K562 (cell line): ENCODE results near the gene FLCN. TPM values are rescaled to one million over a fixed set of nuclear protein-coding genes. Genes with fewer than 3 reads are reported as not detected.

Source experiments
- C11orf30 ChIP-seq: fragments of 450-650 bp; IDR thresholded peaks from 2 replicates; pipeline ENCODE4 v1.6.1; 2016; ENCODE audit warnings: low read depth, mild to moderate bottlenecking
- CBFA2T2 ChIP-seq: fragments of 450-650 bp; conservative IDR thresholded peaks from 2 replicates; pipeline ENCODE4 v1.6.1; 2017; ENCODE audit warnings: mild to moderate bottlenecking
- ETS1 ChIP-seq: conservative IDR thresholded peaks from 2 replicates; pipeline ENCODE4 v1.6.1; 2011; ENCODE audit warnings: low read depth, mild to moderate bottlenecking, low read length; ENCODE audit not compliant: control insufficient read depth
- HDAC1 ChIP-seq, 2 experiments: fragments of 450-650 bp; IDR thresholded peaks; 2 replicates each; pipeline ENCODE4 v1.6.1; 2016 to 2017; ENCODE audit warnings: inconsistent platforms in 1 of 2, mild to moderate bottlenecking in 1 of 2, moderate library complexity in 1 of 2
- MCM2 ChIP-seq: fragments of 450-650 bp; IDR thresholded peaks from 2 replicates; pipeline ENCODE4 v1.6.1; 2017; ENCODE audit warnings: low read depth, mild to moderate bottlenecking
- NFIC ChIP-seq: fragments of 450-650 bp; IDR thresholded peaks from 2 replicates; pipeline ENCODE4 v1.6.1; 2017; ENCODE audit warnings: mild to moderate bottlenecking, inconsistent platforms
- RBM34 ChIP-seq: fragments of 200-400 bp; formaldehyde crosslinking; IDR thresholded peaks from 2 replicates; pipeline ENCODE4 v1.6.1; 2018; ENCODE audit warnings: low read length, borderline replicate concordance; ENCODE audit not compliant: insufficient read depth
- SMARCB1 ChIP-seq: IDR thresholded peaks from 2 replicates; pipeline ENCODE4 v1.6.1; 2011; ENCODE audit warnings: improper control_type of control experiment, low read depth; ENCODE audit not compliant: insufficient read length
- SMC3 ChIP-seq: conservative IDR thresholded peaks from 2 replicates; pipeline ENCODE4 v1.6.1; 2011; ENCODE audit warnings: low read depth, low read length, improper control_type of control experiment; ENCODE audit not compliant: insufficient read depth
- SPI1 ChIP-seq: IDR thresholded peaks from 2 replicates; pipeline ENCODE4 v1.6.1; 2011; ENCODE audit warnings: low read depth, low read length, control low read depth, borderline replicate concordance
- TFAP4 ChIP-seq: sonication (generic); formaldehyde crosslinking; IDR thresholded peaks from 2 replicates; pipeline ENCODE4 v1.8.0; 2022; ENCODE audit warnings: missing genetic modification reagents, mild to moderate bottlenecking, moderate library complexity, borderline replicate concordance
- TOE1 ChIP-seq, 2 experiments: fragments of 450-650 bp in 1 of 2; sonication (generic) in 1 of 2; formaldehyde crosslinking in 1 of 2; IDR thresholded peaks; 2 replicates each; pipeline versions ENCODE4 v1.7.1 to v1.8.0; 2016 to 2022; ENCODE audit warnings: borderline replicate concordance in 2 of 2, mild to moderate bottlenecking in 2 of 2, antibody characterized with exemption in 1 of 2, inconsistent platforms in 1 of 2, low read depth in 1 of 2, missing genetic modification reagents in 1 of 2, moderate library complexity in 1 of 2
- ZHX1 ChIP-seq: fragments of 150-350 bp; conservative IDR thresholded peaks from 2 replicates; pipeline ENCODE4 v1.6.1; 2014; ENCODE audit warnings: low read length
- ZNF384 ChIP-seq: IDR thresholded peaks from 2 replicates; pipeline ENCODE4 v1.6.1; 2012; ENCODE audit warnings: low read depth, low read length, improper control_type of control experiment
- ZNF41 ChIP-seq: fragments of 250-450 bp; sonication (Bioruptor Pico); conservative IDR thresholded peaks from 2 replicates; pipeline ENCODE4 v1.4.0; 2020; ENCODE audit warnings: mild to moderate bottlenecking
- polyA plus RNA-seq, 8 experiments: library from polyadenylated mRNA; depleted of rRNA in 4 of 8; stranded (reverse) in 5 of 8; unstranded in 3 of 8; fragments of >200 nt; fragmentation: Nextera tagmentation in 2 of 8; fragmentation: Illumina TruSeq in 1 of 8; extraction: Ambion mirVana in 2 of 8; extraction: Trizol in 1 of 8; gene quantifications; 2 replicates each; pipeline versions ENCODE4 v1.2.1 to v1.2.3, GENCODE V29; 2011 to 2014; ENCODE audit warnings: inconsistent platforms in 1 of 8, missing spikeins in 1 of 8
- total RNA-seq, 7 experiments: library from RNA; depleted of rRNA in 6 of 7; stranded (reverse); fragments of >200 nt in 6 of 7; fragmentation: Illumina TruSeq in 2 of 7; extraction: Trizol in 2 of 7; gene quantifications; 2 replicates each; pipeline versions ENCODE4 v1.2.1 to v1.2.3, GENCODE V29; 2011 to 2021; ENCODE audit warnings: low replicate concordance in 1 of 7
- TF ChIP-seq, protein P1 (sequence below): sonication (generic); formaldehyde crosslinking; IDR thresholded peaks from 2 replicates; pipeline ENCODE4 v1.8.0; 2022; ENCODE audit warnings: mild to moderate bottlenecking, missing genetic modification reagents

The FLCN gene
- total and polyA plus RNA-seq, 9 of the 15 experiments (the other 6 are each of a cell fraction or from before 2014, with no cell fraction given) = 1.6 to 33.5 (median 10.9) TPM

DNA sequence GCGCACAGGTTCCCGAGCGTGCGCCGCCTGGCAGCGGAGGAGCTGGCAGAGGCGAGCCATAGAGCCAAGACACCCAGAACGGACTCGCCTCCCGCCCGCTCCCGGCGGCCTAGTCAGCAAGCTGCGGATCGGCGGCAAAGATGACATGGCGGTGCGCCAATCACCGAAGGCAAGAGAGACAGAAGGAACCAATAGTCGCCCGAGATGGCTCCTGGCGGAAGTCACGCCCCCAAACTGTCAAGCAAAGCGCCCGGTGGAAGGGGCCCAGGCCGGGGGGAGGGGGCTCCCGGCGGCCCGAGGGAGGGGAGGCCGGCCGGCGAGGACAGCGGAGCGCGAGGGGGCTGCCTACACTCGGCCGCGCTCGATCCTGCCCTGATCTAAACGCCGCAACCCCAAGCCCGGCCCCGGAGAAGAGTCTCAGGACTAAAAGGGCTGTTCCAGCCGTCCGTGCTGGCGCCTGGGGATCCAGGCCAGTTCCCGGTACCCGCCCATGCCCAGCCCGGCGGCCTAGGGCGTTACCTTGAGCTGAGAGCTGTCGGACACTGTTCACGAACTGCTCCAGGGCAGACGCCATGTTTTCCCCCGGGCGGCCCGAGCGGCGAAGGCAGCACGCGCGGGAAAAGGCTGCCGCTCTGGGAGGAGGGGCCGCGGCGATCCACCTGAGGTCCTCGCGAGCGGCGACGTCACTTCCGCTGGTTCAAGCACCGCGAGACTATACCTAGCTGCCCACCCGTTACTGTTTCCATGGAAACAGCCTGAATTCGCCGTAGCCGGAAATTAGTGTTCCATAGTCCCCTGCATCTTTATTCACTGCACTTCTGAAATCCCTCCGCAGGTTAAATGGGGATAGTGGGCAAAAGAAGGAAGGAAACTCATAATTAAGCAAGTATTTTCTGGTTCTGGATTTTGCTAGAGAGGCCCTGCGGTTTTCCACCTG is 43.9 kb upstream of the FLCN start, which contains the start of gene COPS3 (continued):
- no peak for TF ChIP-seq ZHX1
- no peak for TF ChIP-seq SMC3
- peak; percentile 85 for TF ChIP-seq TFAP4 (CRISPR knock-in tag)
- no peak for TF ChIP-seq NFIC
- peak; percentile 89 for TF ChIP-seq C11orf30
- TF ChIP-seq RBM34 = no peak
- TF ChIP-seq ETS1 = 0 out of 2 replicates have a peak, but pooled peaks have one; percentile 42
- TF ChIP-seq SMARCB1 = no peak
- no peak for TF ChIP-seq MCM2
- no peak for TF ChIP-seq ZNF41 (CRISPR knock-in tag)
- TF ChIP-seq, protein P1, sequence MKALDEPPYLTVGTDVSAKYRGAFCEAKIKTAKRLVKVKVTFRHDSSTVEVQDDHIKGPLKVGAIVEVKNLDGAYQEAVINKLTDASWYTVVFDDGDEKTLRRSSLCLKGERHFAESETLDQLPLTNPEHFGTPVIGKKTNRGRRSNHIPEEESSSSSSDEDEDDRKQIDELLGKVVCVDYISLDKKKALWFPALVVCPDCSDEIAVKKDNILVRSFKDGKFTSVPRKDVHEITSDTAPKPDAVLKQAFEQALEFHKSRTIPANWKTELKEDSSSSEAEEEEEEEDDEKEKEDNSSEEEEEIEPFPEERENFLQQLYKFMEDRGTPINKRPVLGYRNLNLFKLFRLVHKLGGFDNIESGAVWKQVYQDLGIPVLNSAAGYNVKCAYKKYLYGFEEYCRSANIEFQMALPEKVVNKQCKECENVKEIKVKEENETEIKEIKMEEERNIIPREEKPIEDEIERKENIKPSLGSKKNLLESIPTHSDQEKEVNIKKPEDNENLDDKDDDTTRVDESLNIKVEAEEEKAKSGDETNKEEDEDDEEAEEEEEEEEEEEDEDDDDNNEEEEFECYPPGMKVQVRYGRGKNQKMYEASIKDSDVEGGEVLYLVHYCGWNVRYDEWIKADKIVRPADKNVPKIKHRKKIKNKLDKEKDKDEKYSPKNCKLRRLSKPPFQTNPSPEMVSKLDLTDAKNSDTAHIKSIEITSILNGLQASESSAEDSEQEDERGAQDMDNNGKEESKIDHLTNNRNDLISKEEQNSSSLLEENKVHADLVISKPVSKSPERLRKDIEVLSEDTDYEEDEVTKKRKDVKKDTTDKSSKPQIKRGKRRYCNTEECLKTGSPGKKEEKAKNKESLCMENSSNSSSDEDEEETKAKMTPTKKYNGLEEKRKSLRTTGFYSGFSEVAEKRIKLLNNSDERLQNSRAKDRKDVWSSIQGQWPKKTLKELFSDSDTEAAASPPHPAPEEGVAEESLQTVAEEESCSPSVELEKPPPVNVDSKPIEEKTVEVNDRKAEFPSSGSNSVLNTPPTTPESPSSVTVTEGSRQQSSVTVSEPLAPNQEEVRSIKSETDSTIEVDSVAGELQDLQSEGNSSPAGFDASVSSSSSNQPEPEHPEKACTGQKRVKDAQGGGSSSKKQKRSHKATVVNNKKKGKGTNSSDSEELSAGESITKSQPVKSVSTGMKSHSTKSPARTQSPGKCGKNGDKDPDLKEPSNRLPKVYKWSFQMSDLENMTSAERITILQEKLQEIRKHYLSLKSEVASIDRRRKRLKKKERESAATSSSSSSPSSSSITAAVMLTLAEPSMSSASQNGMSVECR = peak; percentile 90
- peak; percentile 24 to 78; a peak in 3 of 4 replicates for TF ChIP-seq HDAC1 (IDR thresholded peaks at IDR 0.05)
- TF ChIP-seq SPI1 = no peak
- TF ChIP-seq ZNF384 = no peak
- no peak for TF ChIP-seq CBFA2T2
- TF ChIP-seq TOE1 (IDR thresholded peaks at IDR 0.05; ENCODE audit: borderline replicate concordance) = no peak
- TF ChIP-seq TOE1 (CRISPR knock-in tag; IDR thresholded peaks at IDR 0.05; ENCODE audit: borderline replicate concordance, low read depth) = no peak
